IMR-90 (cell line): ENCODE data around the gene SNX25. TPM values are rescaled to one million over a fixed set of nuclear protein-coding genes. Genes with fewer than 3 reads are reported as not detected.
"Not testable (repeated sequence)": the region's sequence is repeated elsewhere in the genome, so short reads cannot be mapped to it uniquely, and the experiment has no call there.

Experiments
- ATAC-seq: fragments of 200-7000 bp; cut with Tn5 transposase; 2 replicates; pipeline ENCODE4 v1.9.1; 2020; ENCODE audit warnings: low read depth, mild to moderate bottlenecking, moderate library complexity
- BruUV-seq: library from RNA; stranded (reverse); fragments of 400-500 nt; replicated peaks from 2 replicates; lab custom pipeline; 2021; lab: Mats Ljungman, UMichigan
- CTCF ChIA-PET: fragments of 300-600 bp; formaldehyde crosslinking; extraction: SDS; loops from one replicate; lab custom pipeline; 2021; ENCODE audit warnings: antibody characterized with exemption; lab: Yijun Ruan, JAX
- POLR2A ChIA-PET: fragments of 300-600 bp; sonication (Branson Sonifier 250); formaldehyde crosslinking; loops from one replicate; lab custom pipeline; 2022; ENCODE audit warnings: antibody characterized with exemption; ENCODE audit not compliant: unreplicated experiment; lab: Charles Lee
- DNase-seq: peaks from one replicate; pipeline ENCODE4 v3.0.0; 2013
- H2AFZ ChIP-seq: replicated peaks from 2 replicates; pipeline ENCODE3; 2013; ENCODE audit warnings: low read length, mild to moderate bottlenecking; ENCODE audit not compliant: poor library complexity
- H2AK5ac ChIP-seq: 2 replicates; pipeline ENCODE4 v1.6.1; 2013; ENCODE audit warnings: low read depth, low read length, inconsistent platforms
- H2AK9ac ChIP-seq: replicated peaks from 2 replicates; pipeline ENCODE3; 2013; ENCODE audit warnings: mild to moderate bottlenecking, low read depth, low read length, moderate library complexity; ENCODE audit not compliant: poor library complexity
- H2BK120ac ChIP-seq: 2 replicates; pipeline ENCODE4 v1.6.1; 2013; ENCODE audit warnings: low read depth, low read length, inconsistent platforms
- H2BK15ac ChIP-seq: 3 replicates; pipeline ENCODE4 v1.6.1; 2013; ENCODE audit warnings: low read depth, low read length, inconsistent platforms
- H2BK20ac ChIP-seq: 2 replicates; pipeline ENCODE4 v1.6.1; 2013; ENCODE audit warnings: low read depth, mild to moderate bottlenecking, inconsistent platforms, low read length, moderate library complexity
- H2BK5ac ChIP-seq: 2 replicates; pipeline ENCODE4 v1.6.1; 2013; ENCODE audit warnings: mild to moderate bottlenecking, low read depth, low read length, inconsistent platforms; ENCODE audit not compliant: poor library complexity, severe bottlenecking
- H3K14ac ChIP-seq: replicated peaks from 2 replicates; pipeline ENCODE4 v1.6.1; 2013; ENCODE audit warnings: low read depth, low read length, inconsistent platforms
- H3K18ac ChIP-seq: 2 replicates; pipeline ENCODE4 v1.6.1; 2013; ENCODE audit warnings: low read depth, low read length, control low read depth
- H3K23ac ChIP-seq: 2 replicates; pipeline ENCODE4 v1.6.1; 2013; ENCODE audit warnings: low read depth, low read length, inconsistent platforms
- H3K27ac ChIP-seq: 2 replicates; pipeline ENCODE4 v1.5.1; 2013; ENCODE audit warnings: mild to moderate bottlenecking, control low read depth, low read length; ENCODE audit not compliant: insufficient read depth
- H3K27me3 ChIP-seq: 2 replicates; pipeline ENCODE4 v1.6.1; 2013; ENCODE audit warnings: low read length; ENCODE audit not compliant: control insufficient read depth, insufficient read depth
- H3K36me3 ChIP-seq: 2 replicates; pipeline ENCODE4 v1.6.1; 2013; ENCODE audit warnings: low read length, mixed read lengths; ENCODE audit not compliant: control insufficient read depth, insufficient read depth
- H3K4ac ChIP-seq: 2 replicates; pipeline ENCODE4 v1.6.1; 2013; ENCODE audit warnings: low read depth, low read length, inconsistent platforms
- H3K4me1 ChIP-seq: 2 replicates; pipeline ENCODE4 v1.6.1; 2013; ENCODE audit warnings: low read length, mixed read lengths; ENCODE audit not compliant: control insufficient read depth, insufficient read depth
- H3K4me2 ChIP-seq: 2 replicates; pipeline ENCODE4 v1.6.1; 2013; ENCODE audit warnings: low read depth, mild to moderate bottlenecking, control low read depth, low read length, moderate library complexity
- H3K4me3 ChIP-seq: 2 replicates; pipeline ENCODE4 v1.5.1; 2013; ENCODE audit warnings: low read depth, mild to moderate bottlenecking, control low read depth, low read length, moderate library complexity; ENCODE audit not compliant: insufficient read depth
- H3K56ac ChIP-seq: 2 replicates; pipeline ENCODE4 v1.6.1; 2013; ENCODE audit warnings: low read length, inconsistent platforms; ENCODE audit not compliant: insufficient read depth; ENCODE audit errors: extremely low read depth
- H3K79me1 ChIP-seq, 2 experiments: 2 replicates each; pipeline ENCODE4 v1.6.1; 2013; ENCODE audit warnings: low read length in 2 of 2, inconsistent platforms in 1 of 2, low read depth in 1 of 2
- H3K9ac ChIP-seq: 2 replicates; pipeline ENCODE4 v1.6.1; 2013; ENCODE audit warnings: low read depth, low read length, control low read depth
- H3K9me1 ChIP-seq: 2 replicates; pipeline ENCODE4 v1.6.1; 2013; ENCODE audit warnings: low read length, inconsistent platforms; ENCODE audit not compliant: insufficient read depth
- H3K9me3 ChIP-seq: 2 replicates; pipeline ENCODE4 v1.6.1; 2013; ENCODE audit warnings: low read length; ENCODE audit not compliant: control insufficient read depth, insufficient read depth
- H4K20me1 ChIP-seq: 2 replicates; pipeline ENCODE4 v1.6.1; 2013; ENCODE audit warnings: low read length, inconsistent platforms; ENCODE audit not compliant: insufficient read depth
- H4K5ac ChIP-seq: 2 replicates; pipeline ENCODE4 v1.6.1; 2013; ENCODE audit warnings: mild to moderate bottlenecking, low read depth, low read length, control low read depth
- H4K8ac ChIP-seq, 2 experiments: 2 replicates each; pipeline ENCODE4 v1.6.1; 2013; ENCODE audit warnings: low read depth in 2 of 2, low read length in 2 of 2, control low read depth in 1 of 2, inconsistent platforms in 1 of 2
- H4K91ac ChIP-seq: 2 replicates; pipeline ENCODE4 v1.6.1; 2013; ENCODE audit warnings: low read depth, low read length, inconsistent platforms; ENCODE audit not compliant: insufficient read depth
- WGBS, 2 experiments: methylation state at CpG; one replicate each; pipeline versions ENCODE4 v1.1.5 to v1.1.7; 2013; ENCODE audit warnings: missing lambda C conversion rate in 2 of 2; ENCODE audit not compliant: insufficient read length in 1 of 2; ENCODE audit errors: extremely low coverage in 2 of 2; 5-methylcytosine and 5-hydroxymethylcytosine counted together
- dilution Hi-C: fragments of 300-500 bp; cut with HindIII; formaldehyde crosslinking; loops from one replicate; pipeline ENCODE4 v1.14.3; 2018; ENCODE audit warnings: low sequenced_read_pairs; ENCODE audit not compliant: unreplicated experiment
- in situ Hi-C: fragments of 300-500 bp; cut with MboI; formaldehyde crosslinking; loops from 3 replicates; pipeline ENCODE4 v1.14.3; 2019; ENCODE audit warnings: low sequenced_read_pairs, inconsistent platforms, mixed read lengths
- intact Hi-C: fragments of 100-400 bp; cut with micrococcal nuclease; formaldehyde crosslinking; loops from 2 replicates; pipeline ENCODE4 v1.10.0; 2022
- polyA plus RNA-seq, 3 experiments: library from polyadenylated mRNA; depleted of rRNA; stranded (reverse); fragments of >200 nt; gene quantifications; 2 replicates each; pipeline ENCODE4 v1.2.3, GENCODE V29; 2012; ENCODE audit warnings: low replicate concordance in 1 of 3
- total RNA-seq: library from RNA; depleted of rRNA; stranded (reverse); fragments of >200 nt; gene quantifications from 2 replicates; pipeline ENCODE4 v1.2.3, GENCODE V29; 2012

SNX25 gene
- total and polyA plus RNA-seq, 2 of the 4 experiments (the other 2 are of a cell fraction): 11.4 to 28.3 TPM

GRCh38 chr4:185198189-185198588, 11.2 kb upstream of the SNX25 start:
- H2BK120ac ChIP-seq, CTCF ChIA-PET, H3K56ac ChIP-seq, ATAC-seq, H2BK20ac ChIP-seq, H3K14ac ChIP-seq, BruUV-seq, H3K4me2 ChIP-seq, H2AK9ac ChIP-seq, H3K4me3 ChIP-seq, H3K27me3 ChIP-seq, H3K18ac ChIP-seq, H4K8ac ChIP-seq, H3K36me3 ChIP-seq, H3K23ac ChIP-seq, dilution Hi-C loops, H3K27ac ChIP-seq, H3K9me3 ChIP-seq, H2AK5ac ChIP-seq, POLR2A ChIA-PET, H4K91ac ChIP-seq, H2BK15ac ChIP-seq, H4K5ac ChIP-seq, H3K4me1 ChIP-seq, H3K9ac ChIP-seq, intact Hi-C loops, H3K4ac ChIP-seq, H2AFZ ChIP-seq, H4K20me1 ChIP-seq, H3K9me1 ChIP-seq, H2BK5ac ChIP-seq, DNase-seq: not testable (repeated sequence)
- peaks cover 14 to 48% of the 10 kb centered on the region in 2 experiments for H3K79me1 ChIP-seq
- WGBS, 2 experiments: 100% methylated on average over 1 of the region's 4 CpGs; no CpG with 5 or more reads in 1 of the 2 experiments
- in situ Hi-C loops: loop anchor here (25.0 kb wide), 1 partner anchor 839 kb away; no protein-coding TSS in a partner anchor
